ENCODE data around the gene STOML2.

DNA sequence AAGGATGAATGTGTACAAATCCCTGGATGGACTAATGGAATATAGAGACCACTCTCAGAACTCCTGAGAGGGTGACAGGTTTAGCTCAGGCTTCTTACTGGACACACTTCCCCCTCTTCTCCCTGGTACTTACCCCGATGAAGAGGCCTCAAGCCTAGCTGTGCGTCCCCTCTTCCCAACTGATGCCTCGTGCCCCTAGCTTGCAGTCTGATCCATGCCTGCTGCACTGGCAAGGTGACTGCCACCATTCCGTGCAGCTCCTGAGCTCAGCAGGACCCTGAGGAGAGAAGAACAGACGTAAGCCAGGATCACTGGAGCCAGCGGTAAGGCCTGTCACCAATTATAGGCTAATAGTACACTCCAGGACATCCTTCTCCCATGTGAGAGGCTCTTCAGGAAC lies 5.5 kb upstream of the STOML2 start:
- TF ChIP-seq, protein P1, sequence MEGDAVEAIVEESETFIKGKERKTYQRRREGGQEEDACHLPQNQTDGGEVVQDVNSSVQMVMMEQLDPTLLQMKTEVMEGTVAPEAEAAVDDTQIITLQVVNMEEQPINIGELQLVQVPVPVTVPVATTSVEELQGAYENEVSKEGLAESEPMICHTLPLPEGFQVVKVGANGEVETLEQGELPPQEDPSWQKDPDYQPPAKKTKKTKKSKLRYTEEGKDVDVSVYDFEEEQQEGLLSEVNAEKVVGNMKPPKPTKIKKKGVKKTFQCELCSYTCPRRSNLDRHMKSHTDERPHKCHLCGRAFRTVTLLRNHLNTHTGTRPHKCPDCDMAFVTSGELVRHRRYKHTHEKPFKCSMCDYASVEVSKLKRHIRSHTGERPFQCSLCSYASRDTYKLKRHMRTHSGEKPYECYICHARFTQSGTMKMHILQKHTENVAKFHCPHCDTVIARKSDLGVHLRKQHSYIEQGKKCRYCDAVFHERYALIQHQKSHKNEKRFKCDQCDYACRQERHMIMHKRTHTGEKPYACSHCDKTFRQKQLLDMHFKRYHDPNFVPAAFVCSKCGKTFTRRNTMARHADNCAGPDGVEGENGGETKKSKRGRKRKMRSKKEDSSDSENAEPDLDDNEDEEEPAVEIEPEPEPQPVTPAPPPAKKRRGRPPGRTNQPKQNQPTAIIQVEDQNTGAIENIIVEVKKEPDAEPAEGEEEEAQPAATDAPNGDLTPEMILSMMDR (IDR thresholded peaks at IDR 0.05; ENCODE audit: low read length) = no peak
- TF ChIP-seq EZH2 (optimal IDR thresholded peaks at IDR 0.05; ENCODE audit: low read depth, low read length) = no peak
